Transverse colon (tissue), 4 donors: Measurements from ENCODE around the gene OSBPL2. TPM values are rescaled to one million over a fixed set of nuclear protein-coding genes. Genes with fewer than 3 reads are reported as not detected.

ENCODE experiments used
- DNase-seq: peaks from one replicate; pipeline ENCODE4 v3.0.0-alpha.2; 2019
- H3K27ac ChIP-seq, 4 donors: fragments of 200-600 bp; sonication (generic); 2 replicates each; pipeline ENCODE4 v1.5.1; 2016 to 2018; ENCODE audit warnings: inconsistent platforms in 4 of 4
- H3K27me3 ChIP-seq: fragments of 200-600 bp; sonication (generic); 2 replicates; pipeline ENCODE4 v1.5.1; 2017; ENCODE audit warnings: inconsistent platforms
- H3K36me3 ChIP-seq, 4 donors: fragments of 200-600 bp; sonication (generic); 2 replicates each; pipeline ENCODE4 v1.5.1; 2017 to 2019; ENCODE audit warnings: inconsistent platforms in 4 of 4
- H3K4me1 ChIP-seq, 4 donors: fragments of 200-600 bp; sonication (generic); 2 replicates each; pipeline ENCODE4 v1.5.1; 2017 to 2020; ENCODE audit warnings: inconsistent platforms in 4 of 4
- H3K4me3 ChIP-seq, 4 donors: fragments of 200-600 bp; sonication (generic); 1 replicate in 1 of 4; 2 replicates in 3 of 4; pipeline versions ENCODE4 v1.5.1 to v1.6.1; 2017 to 2019; ENCODE audit warnings: inconsistent platforms in 4 of 4
- H3K9me3 ChIP-seq, 2 donors: fragments of 200-600 bp; sonication (generic); 2 replicates each; pipeline ENCODE4 v1.5.1; 2017 to 2019; ENCODE audit warnings: inconsistent platforms in 2 of 2
- CTCF ChIP-seq, 5 experiments: fragments of 200-600 bp in 3 of 5; fragments of 450-650 bp in 2 of 5; sonication (generic) in 3 of 5; IDR thresholded peaks; 1 replicate in 2 of 5; 2 replicates in 3 of 5; pipeline ENCODE4 v1.5.1; 2016 to 2017; ENCODE audit warnings: antibody characterized with exemption in 5 of 5, inconsistent platforms in 3 of 5, mild to moderate bottlenecking in 2 of 5, moderate library complexity in 1 of 5
- EP300 ChIP-seq: sonication (generic); formaldehyde crosslinking; IDR thresholded peaks from one replicate; pipeline ENCODE4 v1.6.1; 2017; ENCODE audit warnings: antibody characterized with exemption, low read depth
- POLR2A ChIP-seq: fragments of 450-650 bp; IDR thresholded peaks from one replicate; pipeline ENCODE4 v1.6.1; 2016; ENCODE audit warnings: antibody characterized with exemption, mild to moderate bottlenecking, moderate library complexity
- POLR2AphosphoS5 ChIP-seq, 3 donors: sonication (generic); formaldehyde crosslinking; IDR thresholded peaks; one replicate each; pipeline ENCODE4 v1.6.1; 2016; ENCODE audit warnings: antibody characterized with exemption in 3 of 3
- WGBS, 2 donors: methylation state at CpG; one replicate each; pipeline ENCODE4 v1.1.5; 2018; ENCODE audit warnings: low coverage in 1 of 2; 5-methylcytosine and 5-hydroxymethylcytosine counted together
- in situ Hi-C, 4 donors: fragments of 200-750 bp; cut with MboI; loops; one replicate each; pipeline versions ENCODE4 v1.15.0 to v1.15.1; 2017; ENCODE audit warnings: low sequenced_read_pairs in 3 of 4, low pct_ligation_motif_present in 1 of 4, low pct_unique_long_range_greater_than_20kb in 1 of 4
- intact Hi-C: fragments of 100-400 bp; cut with DNase I; formaldehyde crosslinking; loops from one replicate; pipeline ENCODE4 v1.15.1; 2023; ENCODE audit warnings: low total_unique reads
- total RNA-seq, 4 donors: library from RNA; depleted of rRNA; stranded (reverse); fragments of >200 nt; gene quantifications; one replicate each; pipeline ENCODE4 v1.1.0, GENCODE V29; 2016

Gene OSBPL2
- total RNA-seq, 4 donors from 2014 or later = 36.2 to 101 (median 73.3) TPM

GRCh38 chr20:62211769-62212288, 26.5 kb upstream of the OSBPL2 start:
- Histone ChIP-seq H3K27ac (no peak overlapping the region), H3K36me3 (no peaks in the 10 kb centered on the region), H3K4me3 (no peak overlapping the region), H3K9me3 (no peaks in the 10 kb centered on the region), H3K27me3 (peaks cover 67% of the 10 kb centered on the region), H3K4me1 (no peaks in the 10 kb centered on the region)
- TF ChIP-seq CTCF (IDR thresholded peaks at IDR 0.05) (no peak), POLR2AphosphoS5 (IDR thresholded peaks at IDR 0.05) (no peak), EP300 (no peak), POLR2A (no peak)
- intact Hi-C loops (no loop called here), in situ Hi-C loops (no loop called here)
- DNase-seq = no peak
- WGBS, 2 donors = 66 to 74% methylated on average over 3 to 5 of the region's 9 CpGs

- no peak for DNase-seq
- no peaks in the 10 kb centered on the region for H3K4me1 ChIP-seq
- in situ Hi-C loops = no loop called here
- no peaks in the 10 kb centered on the region for H3K36me3 ChIP-seq
- intact Hi-C loops = no loop called here
- TF ChIP-seq CTCF (IDR thresholded peaks at IDR 0.05) = no peak
- TF ChIP-seq POLR2AphosphoS5 (IDR thresholded peaks at IDR 0.05) = no peak
- no peak for TF ChIP-seq EP300
- no peak for TF ChIP-seq POLR2A
- peaks cover 72% of the 10 kb centered on the region for H3K27me3 ChIP-seq
- 0 to 50% methylated on average over 1 to 10 of the region's 10 CpGs for WGBS, 2 donors
- no peak overlapping the region for H3K4me3 ChIP-seq
- no peak overlapping the region for H3K27ac ChIP-seq
- H3K9me3 ChIP-seq = no peaks in the 10 kb centered on the region
Measured at GRCh38 chr20:62212299-62212698, 26.0 kb upstream of the OSBPL2 start.

GRCh38 chr20:62214067-62214466, 24.3 kb upstream of the OSBPL2 start:
- intact Hi-C loops = no loop called here
- TF ChIP-seq CTCF (IDR thresholded peaks at IDR 0.05) (no peak), POLR2AphosphoS5 (IDR thresholded peaks at IDR 0.05) (no peak), EP300 (no peak), POLR2A (no peak)
- 38 to 41% methylated on average over 4 to 12 of the region's 12 CpGs for WGBS, 2 donors
- Histone ChIP-seq H3K27me3 (peaks cover 89% of the 10 kb centered on the region), H3K4me1 (peaks cover 0 to 2% (median 1%) of the 10 kb centered on the region in 4 donors), H3K4me3 (no peak overlapping the region), H3K9me3 (no peaks in the 10 kb centered on the region), H3K27ac (no peak overlapping the region), H3K36me3 (no peaks in the 10 kb centered on the region)
- in situ Hi-C loops = no loop called here
- no peak for DNase-seq

GRCh38 chr20:62215020-62215990, 23.0 kb upstream of the OSBPL2 start:
- Histone ChIP-seq H3K27ac (no peak overlapping the region), H3K4me1 (peaks cover under 1 to 9% (median 8%) of the 10 kb centered on the region in 4 donors), H3K36me3 (no peaks in the 10 kb centered on the region), H3K9me3 (no peaks in the 10 kb centered on the region), H3K27me3 (peaks cover 84% of the 10 kb centered on the region), H3K4me3 (no peak overlapping the region)
- in situ Hi-C loops = no loop called here
- no peak for TF ChIP-seq POLR2AphosphoS5 (IDR thresholded peaks at IDR 0.05)
- TF ChIP-seq POLR2A = no peak
- TF ChIP-seq EP300 = no peak
- no peak for TF ChIP-seq CTCF (IDR thresholded peaks at IDR 0.05)
- 23 to 70% methylated on average over 5 to 29 of the region's 29 CpGs for WGBS, 2 donors
- intact Hi-C loops = no loop called here
- no peak for DNase-seq
